GM18502 (cell line): ENCODE measurements around the gene PRICKLE2.
A peak's percentile ranks its signal among the peaks of the same experiment; 100 is the strongest.

Source experiments
- ATAC-seq: cut with Tn5 transposase; IDR thresholded peaks from one replicate; pipeline ENCODE4 v1.9.1; 2021; ENCODE audit warnings: mild to moderate bottlenecking; ENCODE audit not compliant: unreplicated experiment, poor library complexity

The PRICKLE2 gene

DNA sequence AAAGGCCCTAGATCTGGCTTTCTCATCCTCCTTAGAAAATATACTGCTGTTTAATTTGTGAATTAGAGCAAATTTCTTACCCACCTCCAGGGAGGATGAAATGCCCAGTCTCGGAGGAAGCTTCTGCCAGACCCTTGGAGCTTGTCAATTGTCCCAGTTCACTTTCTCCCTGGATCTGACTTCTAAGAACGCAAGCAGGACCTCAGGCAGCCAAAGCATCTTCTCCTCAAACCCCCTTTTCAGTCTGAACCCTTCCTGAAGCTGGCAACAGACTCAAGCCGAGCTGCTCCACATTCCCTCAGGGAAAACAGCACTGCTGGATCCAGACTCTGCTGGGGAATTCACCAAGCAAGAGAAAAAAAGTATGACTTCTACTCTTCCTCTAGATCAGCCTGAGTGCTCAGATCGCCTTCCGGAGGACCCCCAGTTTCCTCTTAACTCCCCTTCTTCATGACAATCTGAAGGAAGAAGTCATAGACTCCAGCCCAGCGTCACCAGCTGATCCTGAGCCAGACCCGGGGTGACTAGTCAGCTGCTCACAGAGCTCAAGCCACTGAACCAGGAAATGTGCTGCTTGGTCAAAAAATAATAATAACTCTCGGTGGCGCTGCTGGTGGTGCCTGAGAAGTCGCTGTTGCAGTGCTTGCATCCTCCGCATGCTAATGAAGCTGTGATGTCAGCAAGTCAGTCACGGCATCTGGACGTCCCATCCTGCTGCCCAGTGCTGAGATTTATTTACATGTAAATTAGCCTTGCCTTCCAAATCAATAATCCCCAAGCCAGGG, at the start of gene PRICKLE2:
PRICKLE2 (minus strand) TSS at position 641 of the 785 bp plus-strand sequence. CDS start 26,539 bp downstream, outside the sequence.
- peak; percentile 98 for ATAC-seq

DNA sequence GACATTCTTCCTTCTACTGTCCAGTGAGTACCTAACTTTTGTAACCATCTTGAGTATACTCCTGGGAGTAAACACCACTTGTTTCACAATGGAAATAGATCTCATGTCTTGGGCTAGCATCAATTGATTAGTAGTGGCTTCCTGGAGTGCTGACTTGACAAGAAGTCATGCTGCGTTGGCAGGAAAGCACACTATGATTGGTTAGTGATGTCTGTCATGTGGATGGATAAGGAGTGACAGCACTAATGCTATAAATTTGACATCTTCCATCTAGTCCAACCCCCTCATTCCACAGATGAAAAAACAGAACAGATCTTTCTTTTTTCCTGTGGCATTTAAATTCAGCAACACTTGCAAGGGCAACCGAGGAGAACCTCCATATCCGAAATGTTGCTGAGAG, 47.6 kb upstream of the PRICKLE2 start:
- no peak for ATAC-seq

DNA sequence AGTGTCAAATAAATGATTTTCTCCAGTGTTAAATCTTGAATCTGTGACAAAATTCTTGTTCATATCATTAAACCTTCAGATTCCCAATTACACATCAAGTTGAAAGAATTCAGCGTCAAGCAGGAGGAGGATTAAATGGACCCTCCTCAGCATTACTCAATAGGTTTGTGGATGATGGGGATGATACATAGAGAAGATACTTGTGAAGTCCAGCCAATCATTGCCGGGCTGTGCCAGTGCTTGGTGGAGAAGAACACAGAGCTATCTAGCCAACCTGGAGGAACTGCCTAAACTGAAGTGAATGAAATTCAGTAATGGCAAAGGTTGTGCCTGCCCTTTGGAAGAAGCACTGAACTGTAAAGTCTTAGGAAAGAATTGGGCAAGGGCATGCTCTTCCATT, 47.0 kb upstream of the PRICKLE2 start:
- no peak for ATAC-seq

DNA sequence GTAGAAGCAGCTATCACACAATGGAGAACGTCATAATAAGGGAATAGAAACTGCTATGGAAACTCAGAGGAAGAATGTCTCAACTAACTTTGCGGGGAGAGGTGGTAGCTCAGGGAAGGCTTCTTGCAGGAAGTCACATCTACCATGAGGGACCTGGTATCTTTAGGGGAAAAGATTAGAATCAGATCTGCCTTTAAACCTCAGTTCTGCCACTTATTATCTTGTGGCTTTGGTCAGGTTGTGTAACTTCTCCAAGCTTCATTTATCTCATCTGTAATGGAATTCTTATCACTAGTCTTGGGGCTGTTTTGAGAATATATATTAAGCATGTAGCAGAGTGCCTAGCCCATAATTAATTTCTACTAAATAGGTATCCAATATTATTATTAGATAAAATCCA, 46.4 kb upstream of the PRICKLE2 start:
- ATAC-seq = no peak

GRCh38 chr3:64270866-64271260, 45.6 kb upstream of the PRICKLE2 start:
- ATAC-seq = no peak

- ATAC-seq = no peak
These were observed 45.0 kb upstream of the PRICKLE2 start for GRCh38 chr3:64270142-64270865.

GRCh38 chr3:64268926-64269325, 43.7 kb upstream of the PRICKLE2 start:
- ATAC-seq = no peak

DNA sequence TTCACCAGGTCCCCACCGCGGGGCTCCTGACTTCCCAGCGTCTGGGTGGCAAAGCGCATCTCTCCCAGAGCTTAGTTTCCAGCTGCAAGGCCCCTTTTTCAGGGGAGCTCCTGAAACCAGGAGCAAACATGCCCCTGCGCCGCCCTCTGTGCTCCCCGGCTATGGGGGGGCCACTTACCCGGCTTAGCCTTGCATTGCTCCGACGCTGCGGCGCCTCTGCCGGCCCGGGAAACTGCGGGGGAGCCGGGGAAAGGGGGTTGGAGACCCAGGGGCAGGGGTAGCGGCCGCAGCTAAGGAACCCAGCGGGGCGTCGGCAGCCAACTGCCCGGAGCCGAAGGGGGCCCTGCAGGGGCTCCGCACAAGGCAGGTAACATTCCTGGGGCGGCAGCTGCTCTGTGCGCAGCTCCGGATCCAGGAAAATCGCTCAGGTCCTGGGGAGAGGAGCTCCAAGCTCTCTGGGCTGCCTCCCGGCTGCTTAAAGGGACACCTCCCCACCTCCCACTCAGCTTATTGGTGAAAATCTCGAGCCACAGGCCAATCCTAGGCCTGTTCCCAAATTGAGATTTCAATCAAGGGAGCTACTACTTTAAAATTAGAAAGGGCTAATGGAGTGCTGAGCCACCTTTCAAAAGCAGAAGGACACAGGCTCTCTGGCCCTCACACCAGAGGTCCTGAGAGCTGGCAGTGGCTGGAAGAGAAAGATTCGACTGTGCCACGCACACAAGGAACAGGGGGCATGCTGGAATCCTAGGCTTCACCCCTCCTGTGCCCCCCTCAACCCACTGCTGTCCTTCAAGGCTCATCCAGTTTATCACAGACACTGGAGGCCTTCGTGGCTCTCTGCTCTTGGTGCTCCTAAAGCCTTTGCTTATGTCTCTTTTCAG, 42.7 kb upstream of the PRICKLE2 start:
- ATAC-seq = no peak

- ATAC-seq = no peak
These were observed 41.7 kb upstream of the PRICKLE2 start for GRCh38 chr3:64266983-64267382.

DNA sequence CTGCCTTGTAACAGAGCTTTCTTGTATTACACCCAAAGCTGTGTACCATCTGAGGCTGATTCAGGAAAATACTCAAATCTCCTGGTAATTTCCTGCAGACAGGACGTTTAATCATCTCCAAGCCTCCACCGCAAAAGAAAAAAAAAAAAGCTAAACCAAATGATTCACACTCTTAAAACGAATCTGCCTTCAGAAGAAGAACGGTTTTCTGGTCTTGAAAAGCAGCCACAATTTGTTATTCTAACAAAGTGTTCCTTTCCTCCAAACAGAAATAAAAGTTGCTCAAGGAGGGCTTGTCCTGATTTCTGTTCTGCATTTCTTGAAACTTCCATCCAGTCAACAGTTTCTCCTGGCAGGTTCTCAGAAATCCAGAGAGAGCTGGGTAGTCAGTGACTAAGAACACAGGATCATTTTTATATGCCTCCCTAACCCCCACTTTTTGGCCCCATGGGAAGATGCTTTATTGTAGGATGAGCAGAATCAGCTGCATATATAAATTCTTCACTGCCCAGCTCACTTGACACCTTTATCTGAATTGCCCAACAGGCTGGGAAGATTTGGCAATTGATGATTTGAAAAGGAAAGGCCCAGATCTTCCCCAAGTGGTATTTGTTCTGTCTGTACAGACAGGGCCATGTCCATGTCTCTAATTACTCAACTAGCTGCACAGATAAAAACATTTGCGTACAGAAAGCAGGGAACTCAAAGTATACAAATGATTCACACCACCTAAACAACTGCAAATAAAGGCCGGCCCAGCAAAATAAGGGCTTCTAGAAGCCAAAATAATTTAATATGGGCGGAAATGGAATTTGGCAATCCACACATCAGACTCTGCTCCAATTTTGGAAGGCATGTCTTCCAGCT, 41.0 kb upstream of the PRICKLE2 start:
- no peak for ATAC-seq

- no peak for ATAC-seq
These were observed 40.4 kb upstream of the PRICKLE2 start for GRCh38 chr3:64265646-64266045.

DNA sequence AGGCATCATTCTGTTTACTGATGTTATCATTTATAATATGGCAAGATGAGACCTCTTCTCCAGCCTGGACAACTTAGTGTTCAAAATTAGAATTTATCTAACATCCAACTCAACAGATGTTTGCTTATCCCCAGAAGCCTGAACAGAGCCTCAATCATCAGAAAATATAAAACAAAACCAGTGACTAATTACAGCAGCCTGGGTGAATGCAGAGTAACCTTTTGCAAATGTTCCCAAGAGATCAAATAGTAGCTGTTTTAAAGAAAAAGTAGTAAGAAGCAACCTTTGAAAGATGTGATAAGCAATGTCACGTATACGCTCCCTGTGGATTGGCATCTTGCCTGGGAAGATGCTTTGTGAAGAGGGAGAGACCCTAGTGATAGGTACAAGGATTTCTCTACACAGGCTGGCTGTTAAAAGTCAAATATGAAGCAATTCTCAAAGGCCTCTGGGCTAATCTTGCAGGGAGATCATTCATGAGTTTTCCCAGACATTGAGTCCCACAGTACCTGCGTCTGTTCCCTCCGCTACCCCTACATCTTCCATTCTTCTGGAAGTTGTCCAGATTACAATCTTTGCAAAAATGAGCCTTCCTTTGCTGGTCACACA, 39.3 kb upstream of the PRICKLE2 start:
- no peak for ATAC-seq

- no peak for ATAC-seq
These were observed 37.4 kb upstream of the PRICKLE2 start for GRCh38 chr3:64262574-64263114.

- ATAC-seq = no peak
These were observed 35.2 kb upstream of the PRICKLE2 start for GRCh38 chr3:64260431-64260830.

DNA sequence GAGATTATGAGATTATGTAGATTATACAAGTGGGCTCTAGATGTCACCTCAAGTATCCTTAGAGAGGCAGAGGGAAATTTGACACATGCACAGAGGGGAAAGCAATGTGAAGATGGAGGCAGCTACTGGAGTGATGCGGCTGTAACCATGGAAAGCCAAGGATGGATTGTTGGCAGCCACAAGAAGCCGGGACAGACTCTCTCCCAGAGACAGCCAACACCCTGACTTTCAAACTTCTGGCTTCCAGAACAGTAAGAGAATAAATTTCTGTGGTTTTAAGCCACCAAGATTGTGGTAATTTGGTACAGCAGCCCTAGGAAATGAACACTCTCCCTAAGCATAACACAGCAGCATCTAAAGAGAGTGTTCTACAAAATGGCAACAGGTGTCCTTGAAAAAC, 34.4 kb upstream of the PRICKLE2 start:
- ATAC-seq = no peak

DNA sequence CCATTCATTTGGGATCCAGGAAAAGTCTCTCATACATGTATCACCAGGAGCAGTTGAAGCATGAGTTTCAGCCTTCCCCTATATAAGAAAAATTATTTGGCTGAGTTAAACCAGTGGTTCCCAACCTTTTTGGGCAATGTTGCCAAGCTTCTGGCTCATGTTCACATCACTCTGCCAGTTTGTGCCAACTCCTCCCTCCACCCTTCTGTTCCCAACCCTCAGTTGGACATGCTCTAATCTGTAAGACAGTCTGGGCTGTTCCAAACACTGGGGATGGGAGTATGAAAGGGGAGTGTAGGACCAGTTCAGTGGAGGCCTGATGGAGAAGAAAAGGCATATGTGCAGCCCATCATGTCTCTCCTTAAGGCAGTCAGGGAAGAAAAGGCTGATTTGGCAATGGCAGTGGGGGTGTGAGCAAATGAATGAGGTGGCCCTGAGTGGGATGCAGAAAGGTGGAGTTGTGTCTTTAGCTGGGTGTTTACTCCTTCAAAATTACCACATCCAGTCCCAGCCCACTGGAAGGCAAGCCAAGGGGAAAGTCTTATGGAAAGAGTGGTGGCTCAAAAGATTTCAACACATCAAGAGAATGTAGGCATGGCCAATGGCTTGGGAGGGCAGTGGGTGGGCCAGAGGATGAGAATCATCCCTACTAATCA, 32.0 kb upstream of the PRICKLE2 start:
- no peak for ATAC-seq

- ATAC-seq = no peak
These were observed 30.6 kb upstream of the PRICKLE2 start for GRCh38 chr3:64255741-64256340.

DNA sequence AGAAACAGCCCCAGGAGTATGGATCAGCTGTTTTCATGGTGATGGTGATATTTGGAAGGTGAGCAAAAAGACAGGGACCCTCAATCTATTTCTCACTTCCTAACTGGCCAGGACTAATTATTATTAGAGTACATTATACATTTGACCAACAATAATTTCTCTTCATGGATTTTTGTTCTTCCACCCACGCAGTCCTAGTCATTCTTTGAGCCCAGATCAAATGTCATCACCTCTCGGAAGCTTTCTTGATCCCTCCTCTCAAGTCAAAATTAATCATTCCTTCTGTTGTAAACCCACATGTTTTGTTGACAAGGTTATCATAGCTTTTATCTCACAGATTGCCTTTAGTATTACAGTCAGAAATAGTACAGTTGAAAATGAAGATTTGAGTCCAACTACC, 29.2 kb upstream of the PRICKLE2 start:
- no peak for ATAC-seq
